ENCODE results near the gene MORC2. TPM values are rescaled to one million over a fixed set of nuclear protein-coding genes. Genes with fewer than 3 reads are reported as not detected.

MORC2 gene
- total and polyA plus RNA-seq, 8 donors = 4.4 to 64.8 (median 17.0) TPM

DNA sequence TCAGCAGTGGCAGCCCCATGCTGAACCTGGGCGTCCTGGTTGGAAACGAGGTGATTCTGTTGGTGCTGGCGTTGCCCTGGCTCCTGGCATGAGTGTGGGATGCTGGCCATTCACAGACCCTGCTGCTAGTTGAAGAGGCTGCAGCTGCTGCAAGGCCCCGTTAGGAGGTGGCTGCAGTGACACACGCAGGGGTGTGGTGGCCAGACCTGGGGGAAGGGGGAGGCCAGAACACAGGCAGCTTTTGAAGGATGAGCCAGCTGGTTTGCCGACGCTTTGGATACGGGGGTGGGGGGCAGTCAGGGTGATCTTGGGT, 77.2 kb downstream of the MORC2 start:
- H3K4me1 ChIP-seq = no peaks in the 10 kb centered on the region
- no peaks in the 10 kb centered on the region for H3K27me3 ChIP-seq
- no peak for DNase-seq
- intact Hi-C loops (cut with DNase I; ENCODE audit: low total_unique reads) = no loop called here
- 76 to 97% (median 87%) methylated on average over 3 to 8 of the region's 8 CpGs for WGBS, 5 donors
- no peak overlapping the region for H3K27ac ChIP-seq
- no peak overlapping the region for H3K4me3 ChIP-seq
- H3K9me3 ChIP-seq = no peaks in the 10 kb centered on the region
- peaks cover 8 to 76% (median 37%) of the 10 kb centered on the region in 4 donors for H3K36me3 ChIP-seq
- no peak for TF ChIP-seq POLR2AphosphoS5 (IDR thresholded peaks at IDR 0.05)
- no peak for TF ChIP-seq EP300 (IDR thresholded peaks at IDR 0.05)
- TF ChIP-seq, protein P1, sequence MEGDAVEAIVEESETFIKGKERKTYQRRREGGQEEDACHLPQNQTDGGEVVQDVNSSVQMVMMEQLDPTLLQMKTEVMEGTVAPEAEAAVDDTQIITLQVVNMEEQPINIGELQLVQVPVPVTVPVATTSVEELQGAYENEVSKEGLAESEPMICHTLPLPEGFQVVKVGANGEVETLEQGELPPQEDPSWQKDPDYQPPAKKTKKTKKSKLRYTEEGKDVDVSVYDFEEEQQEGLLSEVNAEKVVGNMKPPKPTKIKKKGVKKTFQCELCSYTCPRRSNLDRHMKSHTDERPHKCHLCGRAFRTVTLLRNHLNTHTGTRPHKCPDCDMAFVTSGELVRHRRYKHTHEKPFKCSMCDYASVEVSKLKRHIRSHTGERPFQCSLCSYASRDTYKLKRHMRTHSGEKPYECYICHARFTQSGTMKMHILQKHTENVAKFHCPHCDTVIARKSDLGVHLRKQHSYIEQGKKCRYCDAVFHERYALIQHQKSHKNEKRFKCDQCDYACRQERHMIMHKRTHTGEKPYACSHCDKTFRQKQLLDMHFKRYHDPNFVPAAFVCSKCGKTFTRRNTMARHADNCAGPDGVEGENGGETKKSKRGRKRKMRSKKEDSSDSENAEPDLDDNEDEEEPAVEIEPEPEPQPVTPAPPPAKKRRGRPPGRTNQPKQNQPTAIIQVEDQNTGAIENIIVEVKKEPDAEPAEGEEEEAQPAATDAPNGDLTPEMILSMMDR (IDR thresholded peaks at IDR 0.05) = no peak
- TF ChIP-seq POLR2A (IDR thresholded peaks at IDR 0.05) = no peak

DNA sequence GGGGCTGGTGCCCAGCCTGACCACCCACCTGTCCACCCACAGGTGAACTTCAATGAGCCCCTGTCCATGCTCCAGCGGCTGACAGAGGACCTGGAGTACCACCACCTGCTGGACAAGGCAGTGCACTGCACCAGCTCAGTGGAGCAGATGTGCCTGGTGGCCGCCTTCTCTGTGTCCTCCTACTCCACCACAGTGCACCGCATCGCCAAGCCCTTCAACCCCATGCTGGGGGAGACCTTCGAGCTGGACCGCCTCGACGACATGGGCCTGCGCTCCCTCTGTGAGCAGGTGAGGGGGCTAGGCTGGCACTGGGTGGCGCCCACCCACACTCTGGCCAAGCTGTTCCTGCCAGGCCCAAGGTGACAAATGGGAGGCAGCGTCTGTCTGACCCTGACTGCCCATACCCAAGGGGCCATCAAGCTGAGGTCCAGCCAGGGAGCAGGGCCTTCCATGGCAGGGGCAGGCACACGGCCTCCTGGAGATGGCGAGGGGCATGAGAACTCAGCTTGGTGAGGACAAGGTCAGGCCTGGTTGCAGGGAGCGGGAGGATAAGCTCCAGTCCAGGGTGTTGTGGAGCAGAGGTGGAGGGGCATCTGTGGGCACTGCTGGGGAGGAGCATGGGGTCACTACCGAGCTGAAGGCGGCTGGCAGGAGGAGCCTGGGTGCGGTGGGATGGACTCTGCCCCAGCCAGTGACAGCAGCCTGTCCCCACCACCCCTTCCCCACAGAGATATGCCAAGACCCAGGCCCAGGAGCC, 77.7 kb downstream of the MORC2 start:
- no peak for TF ChIP-seq EP300 (IDR thresholded peaks at IDR 0.05)
- TF ChIP-seq, protein P1 (IDR thresholded peaks at IDR 0.05) = peak in 5 of 7 experiments; percentile 60 to 72 (median 68)
- no peaks in the 10 kb centered on the region for H3K9me3 ChIP-seq
- 68 to 84% (median 75%) methylated on average over 8 to 17 of the region's 17 CpGs for WGBS, 5 donors
- no peaks in the 10 kb centered on the region for H3K27me3 ChIP-seq
- no peak overlapping the region for H3K4me3 ChIP-seq
- peak; percentile 57 to 59 for DNase-seq
- no peak overlapping the region for H3K27ac ChIP-seq
- intact Hi-C loops (cut with DNase I; ENCODE audit: low total_unique reads) = no loop called here
- H3K36me3 ChIP-seq = peaks cover 8 to 73% (median 37%) of the 10 kb centered on the region in 4 donors
- H3K4me1 ChIP-seq = no peaks in the 10 kb centered on the region

DNA sequence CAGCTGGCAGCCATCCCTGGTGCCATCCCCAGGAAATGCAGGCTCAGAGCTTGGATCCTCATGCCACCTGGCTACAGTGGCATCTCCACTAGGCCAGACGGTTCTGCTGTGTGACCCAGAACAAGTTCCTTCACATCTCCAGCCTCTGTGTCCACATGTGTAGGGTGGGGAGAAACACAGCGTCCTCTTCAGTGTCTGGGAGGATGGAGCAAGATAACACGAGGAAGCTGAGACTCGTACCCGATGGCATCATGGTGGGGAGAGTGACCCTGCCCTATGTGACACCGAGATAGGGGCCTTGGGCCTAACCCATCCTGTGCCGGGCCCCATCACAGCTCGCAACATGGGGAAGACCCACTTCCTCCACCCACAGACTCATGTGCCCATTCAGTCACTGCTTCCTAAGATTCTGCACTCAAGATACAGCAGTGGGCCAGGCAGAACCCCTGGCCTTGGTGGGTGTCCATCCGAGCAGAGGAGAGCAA, 78.5 kb downstream of the MORC2 start:
- Histone ChIP-seq H3K27me3 (no peaks in the 10 kb centered on the region), H3K9me3 (no peaks in the 10 kb centered on the region), H3K4me3 (no peak overlapping the region), H3K4me1 (no peaks in the 10 kb centered on the region), H3K36me3 (peaks cover 8 to 67% (median 35%) of the 10 kb centered on the region in 4 donors), H3K27ac (no peak overlapping the region)
- intact Hi-C loops (cut with DNase I; ENCODE audit: low total_unique reads) = no loop called here
- TF ChIP-seq, protein P1 (IDR thresholded peaks at IDR 0.05) = no peak
- no peak for TF ChIP-seq EP300 (IDR thresholded peaks at IDR 0.05)
- no peak for TF ChIP-seq POLR2AphosphoS5 (IDR thresholded peaks at IDR 0.05)
- no peak for TF ChIP-seq POLR2A (IDR thresholded peaks at IDR 0.05)
- 83 to 87% (median 86%) methylated on average over 9 of the region's 9 CpGs for WGBS, 5 donors
- no peak for DNase-seq

DNA sequence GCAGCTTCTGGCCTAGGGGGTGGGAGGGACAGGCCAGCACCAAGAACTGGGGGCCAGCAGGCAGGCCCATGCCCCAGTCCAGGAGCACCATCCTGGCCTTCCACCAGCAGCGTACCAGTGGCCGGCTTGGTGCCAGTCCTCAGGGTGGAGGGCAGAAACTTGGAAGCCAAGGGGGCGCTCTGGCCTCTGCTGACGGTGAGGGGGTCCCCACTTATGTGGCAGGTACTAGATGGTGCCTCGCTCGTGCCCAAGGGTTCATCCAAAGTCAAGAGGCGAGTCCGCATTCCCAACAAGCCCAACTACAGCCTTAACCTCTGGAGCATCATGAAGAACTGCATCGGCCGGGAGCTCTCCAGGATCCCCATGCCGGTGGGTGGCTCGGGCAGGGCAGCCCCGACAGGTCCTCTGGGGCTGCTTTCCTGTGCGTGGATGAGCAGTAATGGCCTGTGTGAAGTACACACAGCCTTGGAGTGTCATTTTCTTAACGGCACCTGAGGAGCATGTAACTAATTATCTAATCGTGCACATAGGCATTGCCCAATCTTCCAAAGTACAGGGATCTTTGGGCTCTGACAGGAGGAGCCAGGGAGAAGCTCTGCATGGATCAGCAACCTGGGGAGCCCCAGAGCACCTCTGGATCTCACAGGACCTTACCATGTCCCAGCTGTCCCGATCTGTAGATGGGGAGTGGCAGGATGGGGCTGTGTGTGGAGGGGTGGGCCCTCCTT, 79.1 kb downstream of the MORC2 start:
- no peak overlapping the region for H3K4me3 ChIP-seq
- H3K27me3 ChIP-seq = no peaks in the 10 kb centered on the region
- WGBS, 5 donors = 77 to 93% (median 90%) methylated on average over 4 to 17 of the region's 17 CpGs
- H3K9me3 ChIP-seq = no peaks in the 10 kb centered on the region
- intact Hi-C loops (cut with DNase I; ENCODE audit: low total_unique reads) = no loop called here
- no peak for TF ChIP-seq EP300 (IDR thresholded peaks at IDR 0.05)
- no peak for TF ChIP-seq POLR2AphosphoS5 (IDR thresholded peaks at IDR 0.05)
- TF ChIP-seq, protein P1 (IDR thresholded peaks at IDR 0.05) = no peak
- TF ChIP-seq POLR2A (IDR thresholded peaks at IDR 0.05) = no peak
- peaks cover 8 to 66% (median 33%) of the 10 kb centered on the region in 4 donors for H3K36me3 ChIP-seq
- H3K27ac ChIP-seq = no peak overlapping the region
- DNase-seq = no peak
- no peaks in the 10 kb centered on the region for H3K4me1 ChIP-seq
